ENCODE measurements around the gene PLAAT4.

Gene PLAAT4

DNA sequence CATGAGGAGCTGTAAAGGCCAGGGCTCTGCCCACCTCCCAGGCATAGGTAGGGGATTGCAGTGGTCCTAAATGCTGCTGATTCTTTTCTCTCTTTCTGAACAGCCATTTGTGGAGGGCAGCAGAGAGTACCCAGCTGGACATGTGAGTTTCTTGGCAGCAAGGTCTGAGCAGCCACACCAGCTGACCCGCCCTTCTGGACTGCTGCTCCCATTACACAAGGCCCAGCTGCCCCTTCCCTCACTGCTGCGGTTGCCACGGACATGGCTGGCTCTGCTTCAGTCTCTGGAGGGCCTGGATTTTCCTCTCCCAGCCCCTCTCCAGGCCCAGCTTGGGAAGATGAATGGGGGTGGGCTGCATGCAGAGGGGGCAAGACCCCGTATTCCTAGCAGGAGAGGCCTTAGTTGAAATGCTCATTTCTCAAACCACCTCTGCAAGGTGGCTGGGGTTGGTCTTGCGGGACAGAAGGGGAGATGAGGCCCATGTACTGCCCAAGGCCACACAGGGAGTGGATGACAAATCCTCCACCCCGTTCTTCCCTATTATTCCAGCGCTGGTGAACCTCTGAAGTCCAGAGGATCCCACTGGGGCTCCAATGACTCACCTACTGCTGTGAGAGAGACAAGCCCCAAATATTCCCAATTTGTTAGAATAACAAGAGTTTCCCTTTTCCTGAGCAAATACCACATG is 26.1 kb upstream of the PLAAT4 start:
- H3K9ac ChIP-seq = no peak overlapping the region
- H3K36me3 ChIP-seq (ENCODE audit: insufficient read depth) = no peaks in the 10 kb centered on the region
- no peak overlapping the region for H2AFZ ChIP-seq (ENCODE audit: low read depth)
- peaks cover 18% of the 10 kb centered on the region for H3K4me1 ChIP-seq (ENCODE audit: low read depth, poor library complexity, severe bottlenecking)
- H4K20me1 ChIP-seq (ENCODE audit: insufficient read depth) = no peaks in the 10 kb centered on the region
- no peaks in the 10 kb centered on the region for H3K79me2 ChIP-seq (ENCODE audit: insufficient read depth, low read depth)
- no peak overlapping the region for H3K4me3 ChIP-seq (IDR thresholded peaks at IDR 0.05; ENCODE audit: insufficient read depth, low read depth, low read length)
- H3K4me2 ChIP-seq = no peak overlapping the region
- TF ChIP-seq, protein P1, sequence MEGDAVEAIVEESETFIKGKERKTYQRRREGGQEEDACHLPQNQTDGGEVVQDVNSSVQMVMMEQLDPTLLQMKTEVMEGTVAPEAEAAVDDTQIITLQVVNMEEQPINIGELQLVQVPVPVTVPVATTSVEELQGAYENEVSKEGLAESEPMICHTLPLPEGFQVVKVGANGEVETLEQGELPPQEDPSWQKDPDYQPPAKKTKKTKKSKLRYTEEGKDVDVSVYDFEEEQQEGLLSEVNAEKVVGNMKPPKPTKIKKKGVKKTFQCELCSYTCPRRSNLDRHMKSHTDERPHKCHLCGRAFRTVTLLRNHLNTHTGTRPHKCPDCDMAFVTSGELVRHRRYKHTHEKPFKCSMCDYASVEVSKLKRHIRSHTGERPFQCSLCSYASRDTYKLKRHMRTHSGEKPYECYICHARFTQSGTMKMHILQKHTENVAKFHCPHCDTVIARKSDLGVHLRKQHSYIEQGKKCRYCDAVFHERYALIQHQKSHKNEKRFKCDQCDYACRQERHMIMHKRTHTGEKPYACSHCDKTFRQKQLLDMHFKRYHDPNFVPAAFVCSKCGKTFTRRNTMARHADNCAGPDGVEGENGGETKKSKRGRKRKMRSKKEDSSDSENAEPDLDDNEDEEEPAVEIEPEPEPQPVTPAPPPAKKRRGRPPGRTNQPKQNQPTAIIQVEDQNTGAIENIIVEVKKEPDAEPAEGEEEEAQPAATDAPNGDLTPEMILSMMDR (conservative IDR thresholded peaks at IDR 0.05; ENCODE audit: low read depth, low read length) = no peak
- no peak overlapping the region for H3K27ac ChIP-seq
- H3K27me3 ChIP-seq (ENCODE audit: insufficient read depth, low read depth) = no peaks in the 10 kb centered on the region

DNA sequence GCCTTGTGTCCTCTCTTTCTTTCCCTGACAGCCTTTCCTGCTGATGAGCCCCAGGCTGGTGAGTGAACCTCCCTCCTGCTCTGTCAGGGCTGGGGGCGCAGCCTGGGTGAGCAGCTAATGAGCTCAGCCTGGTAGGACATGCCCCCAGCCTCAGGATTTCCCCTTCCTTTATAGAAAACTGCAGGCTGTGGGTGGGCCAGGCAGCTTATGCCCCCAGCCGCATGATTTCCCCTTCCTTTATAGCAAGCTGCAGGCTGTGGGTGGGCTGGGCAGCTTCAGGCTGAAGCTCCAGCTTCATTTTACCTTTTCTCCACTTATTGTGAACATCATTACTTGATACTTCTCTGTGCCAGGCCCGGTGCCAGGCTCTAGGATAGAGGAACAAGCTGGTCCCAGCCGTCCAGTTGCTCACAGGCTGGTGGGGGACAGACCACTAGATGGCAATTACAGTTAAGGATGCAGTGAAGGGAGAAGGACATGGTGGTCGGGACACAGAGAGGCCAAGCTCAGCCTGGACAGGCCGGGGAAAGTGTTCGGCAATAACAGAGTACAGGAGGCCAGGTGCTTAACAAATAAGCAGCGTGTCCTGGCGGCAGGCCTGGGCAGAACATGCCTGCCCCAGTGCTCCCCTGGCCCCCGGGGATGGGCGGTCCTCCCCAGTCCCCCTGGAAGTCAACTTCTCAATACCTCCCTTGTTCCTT is 25.4 kb upstream of the PLAAT4 start:
- H3K27me3 ChIP-seq (ENCODE audit: insufficient read depth, low read depth) = no peaks in the 10 kb centered on the region
- H3K4me2 ChIP-seq = no peak overlapping the region
- no peaks in the 10 kb centered on the region for H3K36me3 ChIP-seq (ENCODE audit: insufficient read depth)
- no peaks in the 10 kb centered on the region for H3K79me2 ChIP-seq (ENCODE audit: insufficient read depth, low read depth)
- H4K20me1 ChIP-seq (ENCODE audit: insufficient read depth) = no peaks in the 10 kb centered on the region
- no peak overlapping the region for H3K27ac ChIP-seq
- TF ChIP-seq, protein P1 (conservative IDR thresholded peaks at IDR 0.05; ENCODE audit: low read depth, low read length) = no peak
- H3K4me1 ChIP-seq (ENCODE audit: low read depth, poor library complexity, severe bottlenecking) = peaks cover 11% of the 10 kb centered on the region
- no peak overlapping the region for H2AFZ ChIP-seq (ENCODE audit: low read depth)
- H3K4me3 ChIP-seq (IDR thresholded peaks at IDR 0.05; ENCODE audit: insufficient read depth, low read depth, low read length) = no peak overlapping the region
- H3K9ac ChIP-seq = no peak overlapping the region

DNA sequence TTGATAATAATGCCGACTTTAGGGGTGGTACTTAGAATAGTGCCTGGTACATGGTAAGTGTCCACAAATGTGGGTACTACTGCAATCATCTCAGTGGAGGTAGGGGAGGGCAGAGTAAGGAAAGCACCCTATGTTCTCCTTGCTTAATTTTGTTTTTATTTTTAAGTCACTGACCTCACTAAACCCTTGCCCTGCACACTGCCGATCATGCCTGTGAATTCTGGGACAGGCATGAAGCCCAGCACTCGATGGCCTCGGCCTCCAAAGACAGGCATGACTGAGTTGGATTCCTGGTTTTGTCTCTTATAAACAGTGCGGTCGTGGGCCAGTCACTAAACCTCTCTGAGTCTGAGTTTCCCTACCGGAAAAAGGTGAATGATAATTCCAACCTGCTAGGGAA is 23.8 kb upstream of the PLAAT4 start:
- Histone ChIP-seq H2AFZ (ENCODE audit: low read depth) (no peak overlapping the region), H3K9ac (no peak overlapping the region), H4K20me1 (ENCODE audit: insufficient read depth) (no peaks in the 10 kb centered on the region), H3K27ac (no peak overlapping the region), H3K4me3 (IDR thresholded peaks at IDR 0.05; ENCODE audit: insufficient read depth, low read depth, low read length) (no peak overlapping the region), H3K4me2 (no peak overlapping the region), H3K36me3 (ENCODE audit: insufficient read depth) (no peaks in the 10 kb centered on the region), H3K79me2 (ENCODE audit: insufficient read depth, low read depth) (no peaks in the 10 kb centered on the region), H3K27me3 (ENCODE audit: insufficient read depth, low read depth) (no peaks in the 10 kb centered on the region), H3K4me1 (ENCODE audit: low read depth, poor library complexity, severe bottlenecking) (peaks cover 9% of the 10 kb centered on the region)
- TF ChIP-seq, protein P1 (conservative IDR thresholded peaks at IDR 0.05; ENCODE audit: low read depth, low read length) = no peak

DNA sequence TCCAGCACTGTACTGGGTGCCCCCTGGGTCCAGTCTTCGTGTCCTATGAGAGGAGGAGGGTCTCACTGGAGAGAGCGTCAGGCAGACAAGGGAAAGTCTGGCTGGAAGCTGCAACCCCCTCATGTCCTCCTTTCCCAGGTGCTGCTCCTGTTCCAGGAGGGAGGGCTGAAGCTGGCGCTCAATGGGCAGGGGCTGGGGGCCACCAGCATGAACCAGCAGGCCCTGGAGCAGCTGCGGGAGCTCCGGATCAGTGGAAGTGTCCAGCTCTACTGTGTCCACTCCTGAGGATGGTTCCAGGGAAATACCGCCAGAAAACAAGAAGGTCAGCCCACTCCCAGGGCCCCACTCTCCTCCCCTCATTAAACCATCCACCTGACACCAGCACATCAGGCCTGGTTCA is 20.5 kb upstream of the PLAAT4 start:
- Histone ChIP-seq H3K9ac (no peak overlapping the region), H3K27ac (no peak overlapping the region), H3K27me3 (ENCODE audit: insufficient read depth, low read depth) (no peaks in the 10 kb centered on the region), H3K79me2 (ENCODE audit: insufficient read depth, low read depth) (no peaks in the 10 kb centered on the region), H3K4me3 (IDR thresholded peaks at IDR 0.05; ENCODE audit: insufficient read depth, low read depth, low read length) (no peak overlapping the region), H2AFZ (ENCODE audit: low read depth) (no peak overlapping the region), H3K4me2 (no peak overlapping the region), H4K20me1 (ENCODE audit: insufficient read depth) (no peaks in the 10 kb centered on the region), H3K36me3 (ENCODE audit: insufficient read depth) (no peaks in the 10 kb centered on the region), H3K4me1 (ENCODE audit: low read depth, poor library complexity, severe bottlenecking) (peaks cover 26% of the 10 kb centered on the region)
- TF ChIP-seq, protein P1 (conservative IDR thresholded peaks at IDR 0.05; ENCODE audit: low read depth, low read length) = no peak

Data from KMS-11 (cell line).